Calu3 (cell line): Measurements from ENCODE around the gene IGF2BP2. TPM values are rescaled to one million over a fixed set of nuclear protein-coding genes. Genes with fewer than 3 reads are reported as not detected.
A peak's percentile ranks its signal among the peaks of the same experiment; 100 is the strongest.

Source experiments
- BruUV-seq: library from RNA; stranded (reverse); fragments of 400-500 nt; replicated peaks from 2 replicates; lab custom pipeline; 2021; lab: Mats Ljungman, UMichigan
- CTCF ChIA-PET: fragments of 300-600 bp; sonication (Branson Sonifier 250); formaldehyde crosslinking; loops from one replicate; lab custom pipeline; 2022; ENCODE audit warnings: antibody characterized with exemption; lab: Charles Lee
- DNase-seq: peaks from one replicate; pipeline ENCODE4 v3.0.0; 2022
- H3K27ac Mint-ChIP-seq: one replicate; pipeline ENCODE4 v1.8.0; 2022; ENCODE audit warnings: mixed read lengths; ENCODE audit not compliant: unreplicated experiment
- H3K27me3 Mint-ChIP-seq: one replicate; pipeline ENCODE4 v1.8.0; 2022; ENCODE audit warnings: mixed read lengths; ENCODE audit not compliant: unreplicated experiment
- H3K36me3 Mint-ChIP-seq: one replicate; pipeline ENCODE4 v1.8.0; 2022; ENCODE audit warnings: mild to moderate bottlenecking, moderate library complexity, mixed read lengths; ENCODE audit not compliant: insufficient read depth, unreplicated experiment
- H3K4me1 Mint-ChIP-seq: one replicate; pipeline ENCODE4 v1.8.0; 2022; ENCODE audit warnings: mild to moderate bottlenecking, low read depth, mixed read lengths; ENCODE audit not compliant: unreplicated experiment
- H3K4me3 Mint-ChIP-seq: one replicate; pipeline ENCODE4 v1.8.0; 2022; ENCODE audit warnings: mild to moderate bottlenecking, low read depth, moderate library complexity, mixed read lengths; ENCODE audit not compliant: unreplicated experiment
- H3K9me3 Mint-ChIP-seq: one replicate; pipeline ENCODE4 v1.8.0; 2022; ENCODE audit warnings: low read depth, mixed read lengths; ENCODE audit not compliant: unreplicated experiment
- CTCF ChIP-seq: fragments of 200-600 bp; IDR thresholded peaks from one replicate; pipeline ENCODE4 v1.8.0; 2022; ENCODE audit warnings: antibody characterized with exemption; ENCODE audit not compliant: unreplicated experiment
- intact Hi-C: fragments of 100-400 bp; cut with micrococcal nuclease; formaldehyde crosslinking; loops from one replicate; pipeline ENCODE4 v1.10.0; 2022; ENCODE audit not compliant: unreplicated experiment
- total RNA-seq: library from RNA; stranded (reverse); gene quantifications from 2 replicates; pipeline ENCODE4 v1.2.3, GENCODE V29; 2022

IGF2BP2 gene
- total RNA-seq, 1 experiment from 2014 or later, result 156 TPM

- Mint-ChIP-seq H3K27me3 (no peaks in the 10 kb centered on the region), H3K4me1 (peaks cover 98% of the 10 kb centered on the region), H3K9me3 (peaks cover 11% of the 10 kb centered on the region), H3K4me3 (peak overlapping the region; percentile 10), H3K36me3 (peaks cover 29% of the 10 kb centered on the region), H3K27ac (peak overlapping the region; percentile 58)
- CTCF ChIA-PET, result interaction anchor here (1.3 to 3.3 kb wide), 3 partner anchors 9 to 63 kb away, joined by 3 to 17 read pairs (median 6); no protein-coding TSS in a partner anchor
- no peak for DNase-seq
- no peak for TF ChIP-seq CTCF
- BruUV-seq, result no TSS peak
- intact Hi-C loops, result no loop called here
Observed at GRCh38 chr3:185760088-185760487, 64.8 kb downstream of the IGF2BP2 start.

DNA sequence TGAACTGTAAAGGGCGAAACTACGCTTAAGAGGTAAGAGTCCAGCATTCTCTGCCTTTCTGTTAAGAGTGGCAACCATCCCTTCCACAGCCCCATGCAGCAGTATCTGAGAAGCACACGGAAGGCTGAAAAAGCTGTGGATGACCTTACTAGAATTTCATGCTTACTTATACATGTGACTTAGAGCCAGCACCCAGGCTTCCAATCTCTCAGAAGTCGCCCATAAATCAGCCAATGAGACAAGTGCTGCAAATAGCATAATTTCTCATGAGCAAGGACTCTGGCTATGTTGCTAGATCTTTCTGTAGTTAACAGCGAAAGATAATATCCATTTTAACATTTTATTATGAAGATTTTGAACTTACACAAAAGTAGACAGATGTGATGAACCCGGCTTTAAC, 65.3 kb downstream of the IGF2BP2 start:
- DNase-seq, result no peak
- Mint-ChIP-seq H3K4me1 (peaks cover 93% of the 10 kb centered on the region), H3K36me3 (peaks cover 34% of the 10 kb centered on the region), H3K27ac (peak overlapping the region; percentile 90), H3K9me3 (peaks cover 11% of the 10 kb centered on the region), H3K4me3 (peak overlapping the region; percentile 37), H3K27me3 (no peaks in the 10 kb centered on the region)
- no TSS peak for BruUV-seq
- intact Hi-C loops, result loop anchor here (2.0 kb wide), 1 partner anchor 83 kb away; no protein-coding TSS in a partner anchor
- no peak for TF ChIP-seq CTCF
- CTCF ChIA-PET, result interaction anchor here (1.0 to 3.3 kb wide), 7 partner anchors 9 to 184 kb away, joined by 3 to 17 read pairs (median 5); no protein-coding TSS in a partner anchor

DNA sequence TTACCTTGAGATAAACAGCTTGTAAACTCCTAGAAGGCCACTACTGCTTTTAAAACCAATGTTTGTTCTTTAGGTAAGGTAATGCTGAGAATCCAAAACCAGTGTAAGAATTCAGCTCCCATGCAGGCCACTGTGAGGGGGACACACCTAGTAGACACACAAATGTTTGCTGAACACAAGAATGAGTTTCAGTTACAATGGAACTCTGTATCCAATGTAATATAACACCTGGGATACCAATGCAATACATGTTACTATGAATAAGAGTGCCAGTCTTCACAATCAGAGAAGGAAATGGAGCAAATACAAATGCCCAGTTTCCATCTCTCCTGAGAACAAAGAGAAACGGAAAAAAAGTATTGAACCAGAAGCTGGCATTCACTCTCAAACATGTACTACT, 65.9 kb downstream of the IGF2BP2 start:
- no TSS peak for BruUV-seq
- Mint-ChIP-seq H3K27me3 (no peaks in the 10 kb centered on the region), H3K4me1 (peaks cover 87% of the 10 kb centered on the region), H3K4me3 (peak overlapping the region; percentile 37), H3K27ac (peak overlapping the region; percentile 90), H3K36me3 (peaks cover 35% of the 10 kb centered on the region), H3K9me3 (peaks cover 11% of the 10 kb centered on the region)
- CTCF ChIA-PET, result interaction anchor here (0.9 to 3.3 kb wide), 10 partner anchors 9 to 185 kb away, joined by 3 to 17 read pairs (median 5); no protein-coding TSS in a partner anchor
- TF ChIP-seq CTCF, result no peak
- peak; percentile 52 for DNase-seq
- intact Hi-C loops, result loop anchor here (2.0 kb wide), 1 partner anchor 82 kb away; no protein-coding TSS in a partner anchor

- peaks cover 11% of the 10 kb centered on the region for H3K9me3 Mint-ChIP-seq
- H3K27me3 Mint-ChIP-seq, result no peaks in the 10 kb centered on the region
- no TSS peak for BruUV-seq
- H3K27ac Mint-ChIP-seq, result peak overlapping the region; percentile 27
- peaks cover 44% of the 10 kb centered on the region for H3K36me3 Mint-ChIP-seq
- no peak for DNase-seq
- CTCF ChIA-PET, result interaction anchor here (0.6 to 3.3 kb wide), 3 partner anchors 12 to 1485 kb away, joined by 5 to 17 read pairs (median 5); no protein-coding TSS in a partner anchor
- TF ChIP-seq CTCF, result no peak
- H3K4me3 Mint-ChIP-seq, result no peak overlapping the region
- H3K4me1 Mint-ChIP-seq, result peaks cover 69% of the 10 kb centered on the region
- intact Hi-C loops, result no loop called here
Observed at GRCh38 chr3:185757176-185757575, 67.7 kb downstream of the IGF2BP2 start.
